Panc1 (cell line): ENCODE measurements around the gene TFE3. TPM values are rescaled to one million over a fixed set of nuclear protein-coding genes. Genes with fewer than 3 reads are reported as not detected.

Source experiments
- ATAC-seq: fragments of 200-7000 bp; cut with Tn5 transposase; 2 replicates; pipeline ENCODE4 v1.9.1; 2020; ENCODE audit warnings: mild to moderate bottlenecking, moderate library complexity
- BruUV-seq: library from RNA; stranded (reverse); fragments of 400-500 nt; replicated peaks from 2 replicates; lab custom pipeline; 2021; lab: Mats Ljungman, UMichigan
- CTCF ChIA-PET: fragments of 300-600 bp; sonication (Branson Sonifier 250); formaldehyde crosslinking; loops from one replicate; lab custom pipeline; 2022; ENCODE audit warnings: antibody characterized with exemption; lab: Charles Lee
- POLR2A ChIA-PET: fragments of 300-600 bp; sonication (Branson Sonifier 250); formaldehyde crosslinking; loops from one replicate; lab custom pipeline; 2022; ENCODE audit warnings: antibody characterized with exemption; lab: Charles Lee
- DNase-seq: peaks from one replicate; pipeline ENCODE4 v3.0.0-alpha.2; 2010; ENCODE audit warnings: low read depth, low spot score
- H3K27ac ChIP-seq: 2 replicates; pipeline ENCODE4 v1.5.1; 2011; ENCODE audit warnings: mild to moderate bottlenecking, low read length, inconsistent platforms
- H3K27me3 ChIP-seq: fragments of 200-500 bp; sonication (Bioruptor generic); 2 replicates; pipeline ENCODE4 v1.6.0; 2014; ENCODE audit warnings: low read length, inconsistent platforms; ENCODE audit not compliant: control insufficient read depth, insufficient read depth
- H3K36me3 ChIP-seq: fragments of 200-500 bp; sonication (Bioruptor generic); 2 replicates; pipeline ENCODE4 v1.5.1; 2014; ENCODE audit warnings: inconsistent platforms, mild to moderate bottlenecking, low read length, moderate library complexity; ENCODE audit not compliant: control insufficient read depth, insufficient read depth
- H3K4me1 ChIP-seq: 2 replicates; pipeline ENCODE4 v1.5.1; 2011; ENCODE audit warnings: inconsistent platforms, mild to moderate bottlenecking, low read length, moderate library complexity; ENCODE audit not compliant: control insufficient read depth, insufficient read depth
- H3K4me3 ChIP-seq, 2 experiments: 2 replicates each; pipeline ENCODE4 v1.5.1; 2011 to 2012; ENCODE audit warnings: low read depth in 2 of 2, low read length in 2 of 2, mild to moderate bottlenecking in 2 of 2, inconsistent platforms in 1 of 2, moderate library complexity in 1 of 2
- H3K9me3 ChIP-seq: fragments of 200-500 bp; sonication (Bioruptor generic); 2 replicates; pipeline ENCODE4 v1.5.1; 2014; ENCODE audit warnings: low read depth, mild to moderate bottlenecking, inconsistent platforms, low read length, moderate library complexity; ENCODE audit not compliant: control insufficient read depth, insufficient read depth
- CTCF ChIP-seq: fragments of 450-650 bp; IDR thresholded peaks from 2 replicates; pipeline ENCODE4 v1.5.1; 2017; ENCODE audit warnings: mild to moderate bottlenecking
- POLR2AphosphoS5 ChIP-seq: IDR thresholded peaks from 2 replicates; pipeline ENCODE4 v1.6.1; 2012; ENCODE audit warnings: mild to moderate bottlenecking, low read depth, low read length, moderate library complexity
- REST ChIP-seq, 2 experiments: IDR thresholded peaks; 2 replicates each; pipeline ENCODE4 v1.6.1; 2011 to 2012; ENCODE audit warnings: low read depth in 2 of 2, control low read depth in 1 of 2, low read length in 1 of 2, mild to moderate bottlenecking in 1 of 2, moderate library complexity in 1 of 2; ENCODE audit not compliant: insufficient read depth in 1 of 2
- SIN3A ChIP-seq: IDR thresholded peaks from 2 replicates; pipeline ENCODE4 v1.6.1; 2012; ENCODE audit warnings: low read depth, mild to moderate bottlenecking, low read length, moderate library complexity, borderline replicate concordance; ENCODE audit not compliant: insufficient read depth
- TCF7L2 ChIP-seq: IDR thresholded peaks from 2 replicates; pipeline ENCODE4 v1.6.1; 2011; ENCODE audit warnings: mild to moderate bottlenecking, low read depth, low read length, inconsistent platforms
- in situ Hi-C: cut with HindIII; loops from 2 replicates; pipeline ENCODE4 v1.10.0; 2016; ENCODE audit warnings: low sequenced_read_pairs, low pct_unique_long_range_greater_than_20kb
- intact Hi-C: fragments of 100-400 bp; cut with micrococcal nuclease; formaldehyde crosslinking; loops from one replicate; pipeline ENCODE4 v1.10.0; 2022; ENCODE audit not compliant: unreplicated experiment
- total RNA-seq: library from RNA; stranded (reverse); gene quantifications from one replicate; pipeline ENCODE4 v1.2.1, GENCODE V29; 2021; ENCODE audit not compliant: unreplicated experiment

Gene TFE3
- total RNA-seq, 1 experiment from 2014 or later, result 45.9 TPM

DNA sequence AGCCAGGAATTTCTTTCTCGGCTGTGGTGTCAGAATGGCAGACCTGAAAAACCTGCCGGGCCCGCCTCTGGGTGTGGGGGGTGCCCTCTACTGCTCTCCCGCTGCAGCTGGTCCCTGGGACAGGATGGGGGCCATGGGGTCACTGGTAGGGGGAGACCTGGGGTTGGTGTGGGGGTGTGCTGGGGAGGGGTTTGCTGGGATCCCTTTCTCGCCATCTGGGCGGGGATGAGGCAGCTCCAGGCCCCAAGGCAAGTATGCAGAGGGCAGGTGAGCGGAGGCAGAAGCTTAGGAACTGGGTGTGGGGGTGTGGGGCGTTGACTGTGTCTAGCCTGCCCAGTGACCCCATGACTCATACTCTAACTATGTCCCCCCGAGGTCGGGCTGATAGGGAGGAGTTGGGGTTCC is 16.5 kb upstream of the TFE3 start:
- Histone ChIP-seq H3K9me3 (no peaks in the 10 kb centered on the region), H3K36me3 (no peaks in the 10 kb centered on the region; the same call in 1 of the 2 replicates), H3K27ac (no peak overlapping the region), H3K4me1 (no peaks in the 10 kb centered on the region; the same call in 1 of the 2 replicates), H3K27me3 (no peaks in the 10 kb centered on the region), H3K4me3 (no peak overlapping the region)
- CTCF ChIA-PET, result interaction anchor here (0.6 kb wide), 1 partner anchor 133 kb away, joined by 3 read pairs; no protein-coding TSS in a partner anchor
- no TSS peak for BruUV-seq
- ATAC-seq (no peak), DNase-seq (no peak)
- intact Hi-C loops (no loop called here), in situ Hi-C loops (no loop called here)
- TF ChIP-seq POLR2AphosphoS5 (no peak), CTCF (no peak), TCF7L2 (no peak), SIN3A (no peak)
- POLR2A ChIA-PET, result interaction anchor here (0.5 kb wide), 1 partner anchor 112 kb away, joined by 3 read pairs; the partner anchor contains the start of gene PLP2

DNA sequence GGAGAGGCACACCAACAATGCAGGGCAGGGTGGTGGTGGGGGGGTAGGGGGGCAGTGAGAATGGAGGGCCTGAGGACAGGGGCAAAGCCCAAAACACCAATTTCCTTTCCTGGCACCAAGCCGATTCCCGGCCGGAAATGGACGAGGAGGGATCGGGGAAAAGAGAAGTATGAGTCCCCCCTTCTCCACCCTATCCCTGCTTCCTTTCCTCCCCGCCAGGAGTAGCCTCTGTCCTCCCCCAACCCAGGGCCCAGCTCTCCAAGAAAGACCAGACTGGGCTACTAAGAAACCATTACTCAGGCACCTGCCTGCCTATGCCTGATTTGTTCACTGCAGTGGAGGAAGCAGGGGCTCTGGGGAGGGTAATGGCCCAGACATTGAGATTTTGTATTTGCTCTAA is 16.0 kb upstream of the TFE3 start:
- ChIA-PET CTCF (interaction anchor here (0.6 kb wide), 1 partner anchor 134 kb away, joined by 3 read pairs; no protein-coding TSS in a partner anchor), POLR2A (interaction anchor here (0.5 kb wide), 2 partner anchors 74 to 112 kb away, joined by 3 to 5 read pairs; partner anchors contain the start of gene PLP2)
- H3K36me3 ChIP-seq, result no peaks in the 10 kb centered on the region; the same call in 1 of the 2 replicates
- no peaks in the 10 kb centered on the region for H3K27me3 ChIP-seq
- ATAC-seq (no peak), DNase-seq (no peak)
- H3K27ac ChIP-seq, result no peak overlapping the region
- H3K4me3 ChIP-seq, result no peak overlapping the region
- BruUV-seq, result no TSS peak
- in situ Hi-C loops (no loop called here), intact Hi-C loops (no loop called here)
- H3K9me3 ChIP-seq, result no peaks in the 10 kb centered on the region
- no peaks in the 10 kb centered on the region; the same call in 1 of the 2 replicates for H3K4me1 ChIP-seq
- TF ChIP-seq REST (IDR thresholded peaks at IDR 0.05; ENCODE audit: insufficient read depth in 1 of 2, low read depth in 2 of 2, low read length in 1 of 2) (no peak), TCF7L2 (no peak), SIN3A (no peak)

DNA sequence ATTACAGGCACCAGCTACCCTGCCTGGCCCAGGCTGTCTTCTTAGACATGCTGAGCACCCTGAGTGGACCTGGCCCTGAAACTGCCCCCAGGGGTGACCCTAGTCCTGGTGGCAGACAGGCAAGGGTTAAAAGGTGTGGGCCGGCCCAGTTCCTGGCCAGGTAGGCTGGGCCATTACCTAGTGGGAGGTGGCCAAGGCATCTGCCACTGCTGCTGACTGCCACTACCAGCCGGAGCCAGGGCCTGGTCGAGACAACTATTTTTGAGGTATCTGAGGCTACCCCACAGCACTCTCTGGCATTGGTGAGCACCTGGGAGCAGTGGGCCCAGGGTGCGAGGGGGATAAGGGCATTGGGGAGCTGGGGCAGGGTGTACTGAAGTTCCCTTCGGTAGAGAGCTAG is 15.6 kb upstream of the TFE3 start, which contains the start of gene CCDC120:
Gene CCDC120, plus strand, starts transcription at position 206 of the 400 bp plus-strand sequence. CDS start 3,043 bp downstream, outside the sequence.
- no peaks in the 10 kb centered on the region for H3K9me3 ChIP-seq
- H3K4me1 ChIP-seq, result peaks cover 3% of the 10 kb centered on the region; the same call in 1 of the 2 replicates
- TF ChIP-seq REST (IDR thresholded peaks at IDR 0.05; ENCODE audit: insufficient read depth in 1 of 2, low read depth in 2 of 2, low read length in 1 of 2), result no peak
- TF ChIP-seq SIN3A, result no peak
- TF ChIP-seq TCF7L2, result no peak
- no peak for TF ChIP-seq CTCF
- TF ChIP-seq POLR2AphosphoS5, result no peak
- H3K36me3 ChIP-seq, result no peaks in the 10 kb centered on the region; the same call in 1 of the 2 replicates
- no peak within 1 kb of the TSS for H3K4me3 ChIP-seq
- DNase-seq, result no peak
- POLR2A ChIA-PET, result interaction anchor here (0.5 kb wide), 2 partner anchors 74 to 113 kb away, joined by 3 to 5 read pairs; partner anchors contain the start of gene PLP2
- no TSS peak for BruUV-seq
- intact Hi-C loops, result no loop called here
- in situ Hi-C loops, result no loop called here
- no peaks in the 10 kb centered on the region for H3K27me3 ChIP-seq
- H3K27ac ChIP-seq, result no peak within 1 kb of the TSS
- no peak for ATAC-seq
- CTCF ChIA-PET, result interaction anchor here (0.6 kb wide), 1 partner anchor 134 kb away, joined by 3 read pairs; no protein-coding TSS in a partner anchor
